GM18507 (cell line): ENCODE results near the gene ASPRV1.
"Not testable (repeated sequence)": the region's sequence is repeated elsewhere in the genome, so short reads cannot be mapped to it uniquely, and the experiment has no call there.

Experiments used
- DNase-seq: peaks from one replicate; pipeline ENCODE4 v3.0.0; 2011; ENCODE audit warnings: low read depth; ENCODE audit not compliant: insufficient read length; ENCODE audit errors: extremely low spot score
- FAIRE-seq: peaks from 2 replicates; lab custom pipeline; 2011; peaks lifted over from hg19 to GRCh38; lab: Jason Lieb, UNC

ASPRV1 gene

DNA sequence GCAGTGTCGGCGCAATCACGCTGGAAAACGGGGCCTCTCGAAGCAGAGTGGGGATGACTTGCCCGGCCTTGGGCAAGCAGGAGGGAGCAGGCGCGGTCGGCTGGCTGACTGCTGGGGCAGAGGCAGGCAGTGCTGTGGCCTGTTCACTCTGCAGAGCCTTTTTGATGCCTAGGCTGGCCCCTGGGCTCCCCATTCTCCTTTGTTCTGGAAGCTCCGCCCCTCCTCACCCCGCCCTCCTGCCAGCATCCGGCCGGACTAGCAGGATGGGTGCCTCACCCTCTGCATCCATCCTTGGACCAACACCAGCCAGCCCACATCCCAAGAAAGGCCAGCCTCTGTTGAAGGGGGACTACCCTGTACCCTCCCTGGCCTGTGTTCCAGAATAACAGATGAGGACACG, at the start of gene ASPRV1:
Gene ASPRV1, minus strand, starts transcription at position 136 of the 400 bp plus-strand sequence. CDS start 195 bp downstream, outside the sequence.
- FAIRE-seq: no peak
- no peak for DNase-seq

DNA sequence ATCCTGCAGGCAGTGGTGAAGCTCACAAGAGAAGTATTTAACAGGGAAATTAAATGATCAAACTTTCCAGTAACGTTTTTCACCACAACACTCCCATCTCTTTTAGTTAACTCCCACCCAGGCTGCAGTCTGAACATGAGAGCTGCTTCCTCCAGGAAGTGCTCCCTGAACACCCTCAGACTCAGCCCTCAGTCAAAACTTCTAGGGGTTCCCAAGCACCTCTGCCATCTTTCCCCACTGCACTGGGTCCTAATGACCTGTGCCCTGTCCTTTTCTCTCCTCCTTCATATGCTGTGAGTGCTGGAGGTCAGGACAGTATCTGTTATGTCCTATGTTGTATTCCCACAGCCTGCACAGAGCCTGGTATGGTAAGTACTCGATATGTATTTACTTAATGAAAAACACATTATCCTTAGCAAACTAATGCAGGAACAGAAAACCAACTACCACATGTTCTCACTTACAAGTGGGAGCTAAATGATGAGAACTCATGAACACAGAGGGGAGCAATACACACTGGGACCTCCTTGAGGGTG, 49.2 kb upstream of the ASPRV1 start:
- FAIRE-seq (no peak), DNase-seq (no peak)

DNA sequence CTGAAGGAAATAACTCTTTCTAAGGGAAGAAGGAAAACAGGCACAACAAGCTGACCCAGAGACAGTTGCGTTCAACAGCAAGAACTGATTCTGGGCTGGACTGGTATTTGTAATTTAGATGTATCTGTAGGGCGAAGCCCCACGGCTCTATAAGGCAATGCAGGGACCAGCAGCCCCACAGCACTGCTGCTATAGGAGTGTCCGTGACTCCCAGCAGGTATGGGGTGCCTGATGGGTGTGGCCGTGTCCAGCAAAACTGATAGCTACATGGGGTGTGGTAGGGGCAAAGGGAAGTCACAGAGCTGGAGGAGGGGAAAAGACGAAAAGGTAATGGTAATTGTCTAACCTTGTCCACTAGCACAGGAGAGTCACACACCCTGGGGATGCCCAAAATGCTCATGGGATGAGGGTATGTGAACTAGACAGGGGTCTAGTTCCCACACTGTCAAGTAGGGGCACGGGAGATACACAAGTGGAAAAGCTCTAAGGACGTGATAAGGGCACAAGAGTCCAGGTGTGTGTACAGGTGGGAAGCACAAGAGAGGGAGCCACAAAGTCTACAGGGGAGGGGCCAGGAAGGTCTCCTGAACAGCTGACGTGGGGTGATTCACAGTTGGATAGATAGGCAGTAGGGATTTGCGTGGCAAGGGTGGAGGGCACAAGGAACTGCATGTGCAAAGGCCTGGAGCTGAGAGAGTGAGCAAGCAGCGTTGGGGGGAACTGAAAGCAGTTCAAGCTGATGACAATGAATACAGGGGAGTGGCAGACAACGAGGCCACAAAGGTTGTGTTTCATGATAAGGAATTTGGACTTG, 48.5 kb upstream of the ASPRV1 start:
- no peak for DNase-seq
- no peak for FAIRE-seq

DNA sequence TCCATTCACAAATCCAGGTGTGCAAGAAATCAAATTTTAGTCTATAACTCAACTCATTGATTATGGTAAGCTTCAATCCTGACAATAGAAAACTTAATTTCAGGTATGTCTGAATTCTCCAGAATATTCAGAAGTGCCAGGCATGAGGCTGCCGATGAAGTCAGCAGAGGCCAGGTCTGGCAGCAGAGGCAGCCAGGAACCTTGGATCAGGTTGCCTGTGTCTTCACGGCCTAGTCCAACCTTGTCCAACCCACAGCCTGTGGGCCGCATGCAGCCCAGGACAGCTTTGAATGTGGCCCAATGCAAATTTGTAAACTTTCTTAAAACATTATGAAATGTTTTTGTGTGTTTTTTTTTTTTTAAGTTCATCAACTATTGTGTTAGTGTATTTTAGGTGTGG, 46.9 kb upstream of the ASPRV1 start:
- no peak for FAIRE-seq
- DNase-seq: no peak

DNA sequence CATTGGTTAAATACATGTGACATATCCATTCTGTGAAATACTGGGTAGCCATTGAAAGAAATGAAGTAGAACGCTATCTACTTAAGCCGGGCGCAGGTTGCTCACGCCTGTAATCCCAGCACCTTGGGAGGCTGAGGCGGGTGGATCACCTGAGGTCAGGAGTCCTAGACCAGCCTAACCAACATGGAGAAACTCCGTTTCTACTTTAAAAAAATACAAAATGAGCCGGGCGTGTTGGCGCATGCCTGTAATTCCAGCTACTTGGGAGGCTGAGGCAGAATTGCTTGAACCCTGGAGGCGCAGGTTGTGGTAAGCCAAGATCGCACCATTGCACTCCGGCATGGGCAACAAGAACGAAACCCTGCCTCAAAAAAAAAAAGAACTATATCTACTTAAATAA, 45.7 kb upstream of the ASPRV1 start:
- no peak for DNase-seq
- FAIRE-seq: no peak

DNA sequence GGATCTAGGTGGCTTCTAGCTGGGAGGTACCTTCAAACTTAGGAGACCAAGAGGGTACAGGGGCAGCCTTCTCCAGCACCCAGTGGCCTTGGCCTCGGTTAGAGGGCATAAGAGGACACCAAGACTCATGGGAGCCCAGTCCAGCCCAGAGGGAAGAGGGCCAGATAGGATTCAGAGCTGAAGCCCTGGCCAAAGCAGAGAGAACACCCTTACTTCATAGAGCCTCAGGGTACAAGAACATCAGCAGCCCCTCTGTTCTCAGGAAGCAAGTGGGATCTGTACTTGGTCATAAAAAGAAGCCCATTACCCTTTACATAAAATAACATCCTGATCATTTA, 45.0 kb upstream of the ASPRV1 start:
- FAIRE-seq: no peak

DNA sequence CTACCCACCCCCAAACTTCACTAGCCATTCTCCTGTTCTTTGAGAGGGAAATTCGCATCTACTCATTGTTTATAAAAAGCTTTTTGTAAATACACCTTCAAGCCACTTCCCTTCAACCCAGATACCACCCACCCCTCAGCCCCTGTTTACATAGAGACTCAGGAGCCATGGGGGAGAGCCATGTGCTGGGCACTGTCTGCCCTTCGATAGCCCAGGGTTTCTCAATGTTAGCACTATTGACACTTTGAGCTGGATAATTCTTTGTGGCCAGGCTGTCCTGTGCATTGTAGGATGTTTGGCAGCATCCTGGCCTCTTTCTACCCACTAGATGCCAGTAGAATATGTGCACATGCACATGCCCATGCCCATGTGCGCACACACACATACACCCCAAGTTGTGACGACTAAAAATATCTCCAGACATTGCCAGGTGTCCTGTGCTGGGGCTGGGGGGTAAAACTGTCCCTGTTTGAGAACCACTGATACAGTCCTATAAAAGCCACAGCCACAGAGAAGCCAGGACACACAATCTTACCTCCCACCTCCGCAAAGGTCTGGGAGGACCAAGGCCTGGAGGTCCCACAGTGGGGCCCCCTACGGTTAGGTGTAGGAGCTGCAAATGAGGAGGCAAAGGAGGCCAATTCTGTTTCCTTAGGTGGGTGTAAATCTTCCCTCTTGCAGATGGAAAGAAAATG, 44.5 kb upstream of the ASPRV1 start:
- DNase-seq (no peak), FAIRE-seq (no peak)

More for the DNA sequence above, 45.0 kb upstream of the ASPRV1 start:
- no peak for DNase-seq

DNA sequence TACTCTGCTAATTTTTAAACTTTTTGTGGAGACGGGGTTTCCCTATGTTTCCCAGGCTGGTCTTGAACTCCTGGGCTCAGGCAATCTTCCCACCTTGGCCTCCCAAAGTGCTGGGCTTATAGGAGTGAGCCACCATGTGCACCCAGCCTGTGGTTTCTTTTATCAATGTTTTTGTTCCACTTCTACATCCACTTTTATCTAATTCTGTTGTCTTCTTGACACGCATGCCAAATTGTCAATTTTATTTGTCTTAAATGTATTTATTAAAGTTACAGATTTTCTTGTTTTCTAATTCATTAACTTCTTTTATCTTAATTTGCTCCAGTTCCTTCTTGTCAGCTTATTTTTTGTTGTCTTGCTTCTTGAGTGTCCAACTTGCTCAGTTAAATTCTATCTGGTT, 43.8 kb upstream of the ASPRV1 start:
- no peak for DNase-seq
- no peak for FAIRE-seq

DNA sequence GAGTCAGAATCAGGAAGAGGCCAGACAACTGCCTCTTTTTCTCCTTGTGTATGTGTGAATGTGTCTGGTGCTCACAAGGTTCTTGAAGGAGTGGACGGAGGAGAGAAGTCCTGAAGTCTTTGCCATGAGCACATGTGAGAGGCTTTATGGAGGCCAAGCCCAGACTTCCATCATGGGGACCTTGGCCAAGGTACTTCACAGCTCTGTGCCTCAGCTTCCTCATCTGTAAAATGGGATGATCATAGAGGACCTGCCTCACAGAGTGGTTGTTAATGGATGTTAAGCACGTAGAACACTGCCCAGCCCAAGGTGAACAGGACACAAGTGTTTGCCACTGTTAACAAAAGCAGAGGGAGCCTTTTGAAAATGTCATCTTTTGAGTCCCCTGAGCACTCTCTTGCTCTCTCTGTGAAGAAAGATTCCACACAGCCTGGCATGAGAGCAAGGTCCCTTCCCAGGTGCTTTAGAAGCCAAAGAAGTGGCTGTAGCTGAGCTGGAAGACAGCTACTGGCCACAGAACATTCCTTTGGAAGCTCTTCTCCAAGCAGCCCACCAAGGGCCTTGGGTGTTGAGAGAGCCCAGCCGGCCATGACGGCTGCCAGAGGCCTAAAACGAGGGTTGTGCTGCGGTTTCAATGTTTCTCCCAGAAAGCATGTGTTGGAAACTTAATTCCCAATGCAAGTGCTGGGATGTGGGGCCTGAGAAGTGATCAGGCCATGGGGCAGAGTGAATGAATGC, 41.8 kb upstream of the ASPRV1 start:
- FAIRE-seq: no peak

DNA sequence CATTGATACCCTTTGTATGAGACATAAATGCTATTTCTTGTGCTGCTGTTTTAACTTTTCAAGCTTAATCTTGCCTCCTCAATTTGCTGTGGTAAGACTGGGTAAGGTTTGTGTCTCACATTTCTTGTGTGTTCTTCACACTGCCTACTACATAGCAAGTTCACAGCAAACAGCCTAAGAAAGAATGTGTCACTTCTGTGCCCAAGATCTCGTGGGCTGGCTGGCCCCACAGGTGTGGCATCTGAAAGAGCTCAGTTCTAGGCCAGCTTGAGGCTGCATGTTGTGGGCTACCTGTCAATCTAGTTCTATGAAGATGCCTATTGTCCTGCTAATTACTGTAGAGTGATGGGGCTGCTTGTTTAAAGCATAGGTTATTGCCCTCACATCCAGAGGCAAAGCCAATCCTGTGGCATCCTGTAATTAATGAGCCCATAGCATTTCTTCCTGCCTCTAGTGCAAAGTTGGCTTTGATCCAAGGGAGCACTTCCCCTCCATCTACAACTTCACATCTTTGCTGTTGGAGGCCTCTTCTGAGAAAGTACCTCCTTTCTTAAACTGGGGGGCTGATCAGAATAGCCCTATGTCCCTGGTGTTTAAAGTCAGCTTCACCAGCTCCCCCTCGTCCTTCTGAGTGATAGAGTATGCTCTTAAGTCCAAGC, 40.9 kb upstream of the ASPRV1 start:
- DNase-seq (no peak), FAIRE-seq (no peak)

More for the DNA sequence above, 41.8 kb upstream of the ASPRV1 start:
- no peak for DNase-seq

DNA sequence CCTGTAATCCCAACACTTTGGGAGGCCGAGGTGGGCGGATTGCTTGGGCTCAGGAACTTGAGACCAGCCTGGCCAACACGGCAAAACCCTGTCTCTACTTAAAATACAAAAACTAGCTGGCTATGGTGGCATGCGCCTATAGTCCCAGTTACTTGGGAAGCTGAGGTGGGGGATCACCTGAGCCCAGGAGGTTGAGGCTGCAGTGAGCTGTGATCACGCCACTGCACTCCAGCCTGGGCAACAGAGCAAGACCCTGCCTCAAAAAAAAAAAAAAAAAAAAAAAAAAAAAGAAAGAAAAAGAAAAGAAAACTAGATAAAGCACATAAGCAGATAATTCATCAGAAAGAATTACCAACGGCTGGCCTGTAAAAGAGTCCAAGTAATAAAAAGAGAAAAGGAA, 39.1 kb upstream of the ASPRV1 start:
- not testable (repeated sequence) for DNase-seq, FAIRE-seq

DNA sequence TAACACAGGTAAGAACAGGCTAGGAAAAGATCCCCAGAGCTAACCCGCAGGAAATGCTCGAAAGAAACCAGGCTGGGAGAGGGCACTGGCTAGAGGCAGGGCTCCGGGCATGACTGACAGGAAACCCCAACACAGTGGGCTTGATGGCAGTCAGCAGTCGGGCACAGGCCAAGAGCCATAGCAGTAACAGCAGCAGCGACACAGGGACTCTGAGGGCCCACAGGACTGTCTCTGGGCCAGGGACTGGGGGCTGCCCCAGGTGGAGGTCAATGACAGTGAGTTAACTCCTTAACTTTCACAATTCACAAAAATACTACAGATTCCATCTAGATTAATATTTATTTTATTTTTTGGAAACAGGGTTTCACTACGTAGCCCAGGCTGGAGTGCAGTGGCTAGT, 37.3 kb upstream of the ASPRV1 start:
- DNase-seq (no peak), FAIRE-seq (no peak)

DNA sequence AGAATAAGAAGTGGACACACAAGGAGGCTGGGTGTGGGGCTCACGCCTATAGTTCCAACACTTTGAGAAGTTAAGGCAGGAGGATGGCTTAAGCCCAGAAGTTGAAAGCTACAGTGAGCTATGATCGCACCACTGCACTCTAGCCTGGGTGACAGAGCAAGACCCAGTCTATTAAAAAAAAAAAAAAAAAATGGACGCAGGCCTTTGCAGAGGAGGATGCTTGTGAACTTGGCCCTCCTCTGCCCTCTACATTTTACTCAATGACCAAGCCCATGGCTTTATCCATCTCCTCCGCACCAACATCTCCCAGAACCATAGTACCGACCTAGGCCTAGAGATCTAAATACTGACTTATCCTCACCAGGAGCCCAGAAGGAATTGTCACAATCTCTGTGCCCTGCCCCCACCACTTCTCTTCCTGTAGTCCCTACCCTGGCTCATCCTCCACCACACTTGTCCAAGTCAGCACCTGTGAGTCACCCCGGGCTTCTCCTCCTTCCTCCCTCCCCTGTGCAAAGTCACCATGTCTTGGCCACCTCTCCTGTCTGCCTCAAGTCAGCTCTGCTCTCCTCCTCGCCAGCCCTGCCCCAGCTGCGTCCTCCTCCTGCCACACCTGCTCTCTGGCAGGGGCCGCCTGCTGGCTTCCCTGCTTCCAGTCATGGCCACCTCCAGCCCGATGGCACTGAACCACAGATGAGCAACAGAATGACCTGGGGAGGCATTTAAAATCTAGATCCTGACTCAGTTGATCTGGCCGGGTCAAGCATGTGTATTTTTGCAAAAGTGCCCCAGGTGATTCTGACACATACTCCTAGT, 35.8 kb upstream of the ASPRV1 start:
- no peak for FAIRE-seq
- DNase-seq: no peak

DNA sequence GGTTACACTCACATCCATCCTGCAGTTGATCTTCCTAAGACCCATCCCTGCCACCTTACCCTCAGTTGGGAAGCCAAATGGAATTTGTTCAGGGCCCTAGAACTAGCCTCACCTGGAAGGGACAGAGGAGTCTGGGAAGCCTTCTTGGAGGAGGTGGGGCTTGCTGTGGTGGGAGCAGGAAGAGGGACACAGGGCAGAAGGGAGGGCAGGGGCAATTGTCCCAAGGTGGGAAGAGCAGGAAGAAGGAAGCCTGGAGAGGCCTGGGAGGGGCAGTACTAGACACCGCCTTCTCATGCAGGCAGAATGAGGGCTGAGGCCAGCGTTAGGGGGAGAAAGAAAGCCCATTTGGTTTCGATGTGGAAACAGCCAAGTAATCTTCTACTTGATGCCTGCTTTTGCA, 34.1 kb upstream of the ASPRV1 start:
- no peak for FAIRE-seq
- no peak for DNase-seq

DNA sequence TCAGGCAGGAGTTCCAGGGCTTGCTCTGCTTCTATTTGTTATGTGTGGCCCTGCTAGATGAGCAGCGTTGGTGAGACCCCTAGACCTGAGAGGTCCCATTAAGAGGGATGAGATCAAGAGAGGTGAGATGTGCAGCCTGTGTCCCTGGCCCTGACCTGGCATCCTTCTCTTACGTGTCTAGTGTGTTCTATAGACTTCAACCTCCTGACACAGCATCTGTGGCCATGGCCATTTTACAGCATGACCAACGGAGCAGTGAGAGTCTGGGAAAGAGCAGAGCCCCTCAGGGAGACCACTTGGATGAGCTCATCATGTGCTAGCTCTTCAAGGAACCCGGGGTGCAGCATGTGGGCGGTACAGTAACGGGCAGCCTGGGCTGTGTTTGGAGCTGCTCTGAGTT, 32.7 kb upstream of the ASPRV1 start:
- FAIRE-seq: no peak

DNA sequence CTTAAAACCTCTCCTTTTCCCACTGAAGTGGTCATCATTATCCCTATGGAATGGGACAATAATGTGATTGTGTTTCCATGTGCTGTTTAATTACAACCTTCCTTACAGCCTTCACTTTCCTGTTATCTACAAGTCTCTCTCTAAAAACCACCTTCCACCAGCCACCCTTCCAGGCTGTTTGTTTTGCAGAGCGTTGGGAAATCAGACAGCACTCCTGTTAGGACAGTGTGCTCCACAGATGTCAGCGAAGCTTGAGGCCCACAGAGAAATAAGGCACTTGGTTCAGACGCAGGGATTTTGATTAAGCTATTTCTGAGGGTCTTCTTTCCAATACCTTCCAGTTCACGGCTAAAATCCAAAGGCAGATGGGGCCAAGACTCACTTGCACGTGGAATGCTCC, 32.3 kb upstream of the ASPRV1 start:
- FAIRE-seq (no peak), DNase-seq (no peak)

More for the DNA sequence above, 32.7 kb upstream of the ASPRV1 start:
- DNase-seq: no peak

DNA sequence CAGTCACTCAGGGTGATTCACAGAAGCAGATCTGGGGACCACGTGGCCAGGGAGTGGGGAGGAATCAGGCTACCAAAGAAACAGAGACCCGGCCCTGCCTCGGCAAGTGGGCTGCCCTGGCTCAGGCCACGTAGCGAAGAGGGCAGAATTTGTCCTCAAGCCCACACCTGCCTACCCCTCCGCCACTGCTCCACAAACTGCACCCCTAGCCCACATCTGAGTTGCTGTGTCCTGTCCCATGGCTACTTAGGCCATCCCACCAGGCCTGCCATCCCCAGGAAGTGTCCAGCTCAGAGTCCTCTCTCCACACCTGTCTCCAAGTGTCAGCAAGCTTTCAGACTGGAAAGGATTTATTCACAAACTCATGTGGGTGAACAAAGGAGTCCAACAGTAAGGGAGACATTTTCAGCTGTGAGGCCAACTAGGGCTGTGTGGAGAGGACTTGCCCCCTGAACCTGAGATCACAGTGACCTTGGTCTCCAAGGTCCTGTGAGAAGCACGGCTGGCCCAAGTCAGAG, 31.7 kb upstream of the ASPRV1 start:
- DNase-seq (no peak), FAIRE-seq (no peak)

DNA sequence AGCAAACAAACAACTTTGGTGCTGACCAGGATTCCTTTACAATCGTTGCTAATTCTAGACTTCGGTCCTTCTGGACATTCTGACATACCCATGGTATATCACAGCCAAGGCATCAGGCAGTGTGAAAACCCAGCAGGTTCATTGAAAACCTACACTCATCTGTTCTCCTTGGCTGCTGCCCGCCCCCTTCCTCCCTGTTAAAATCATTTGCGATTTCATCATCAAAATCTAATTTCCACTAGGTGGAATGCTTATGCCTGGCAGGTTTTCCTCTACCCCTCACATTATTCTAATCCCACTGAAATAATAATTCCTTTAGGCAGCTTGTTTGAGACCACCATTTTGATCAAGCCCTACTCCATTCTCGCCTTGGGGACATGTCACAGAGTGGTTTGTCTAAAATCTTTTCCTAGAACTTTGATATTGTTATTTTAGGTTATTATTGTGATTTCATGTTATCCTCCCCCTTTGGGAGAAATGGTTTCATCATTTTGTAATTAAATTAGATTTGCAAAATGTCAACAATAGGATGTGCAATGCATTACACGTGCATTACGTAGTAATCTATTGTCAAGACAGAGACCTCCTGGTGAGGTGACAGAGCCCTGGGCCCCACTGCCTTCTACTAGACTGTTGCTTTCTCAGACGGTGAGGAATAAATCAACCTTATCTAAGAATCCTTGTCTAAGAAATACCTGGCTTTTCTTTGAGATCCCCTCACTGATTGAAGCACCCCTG, 31.0 kb upstream of the ASPRV1 start:
- no peak for FAIRE-seq
- no peak for DNase-seq
